ENCODE data around the gene GNG7. TPM values are rescaled to one million over a fixed set of nuclear protein-coding genes. Genes with fewer than 3 reads are reported as not detected.
"Not testable (repeated sequence)": the region's sequence is repeated elsewhere in the genome, so short reads cannot be mapped to it uniquely, and the experiment has no call there.

Gene GNG7
- total RNA-seq, 1 donor from 2014 or later: 5.1 TPM

GRCh38 chr19:2625434-2625833 lies 77.1 kb downstream of the GNG7 start:
- TF ChIP-seq CTCF (IDR thresholded peaks at IDR 0.05): no peak
- H3K4me1 Mint-ChIP-seq (ENCODE audit: unreplicated experiment): peaks cover 49% of the 10 kb centered on the region
- no peaks in the 10 kb centered on the region for H3K27me3 Mint-ChIP-seq (ENCODE audit: unreplicated experiment)
- H3K36me3 Mint-ChIP-seq (ENCODE audit: unreplicated experiment): no peaks in the 10 kb centered on the region
- H3K27ac Mint-ChIP-seq (ENCODE audit: unreplicated experiment): peak overlapping the region; percentile 71
- H3K4me3 Mint-ChIP-seq (ENCODE audit: unreplicated experiment): no peak overlapping the region
- DNase-seq (ENCODE audit: extremely low spot score, unreplicated experiment): no peak
- peaks cover 10% of the 10 kb centered on the region for H3K9me3 Mint-ChIP-seq (ENCODE audit: unreplicated experiment)

- Mint-ChIP-seq H3K4me1 (ENCODE audit: unreplicated experiment) (peaks cover 54% of the 10 kb centered on the region), H3K36me3 (ENCODE audit: unreplicated experiment) (no peaks in the 10 kb centered on the region), H3K9me3 (ENCODE audit: unreplicated experiment) (peaks cover 10% of the 10 kb centered on the region), H3K27ac (ENCODE audit: unreplicated experiment) (peak overlapping the region; percentile 71), H3K27me3 (ENCODE audit: unreplicated experiment) (no peaks in the 10 kb centered on the region), H3K4me3 (ENCODE audit: unreplicated experiment) (no peak overlapping the region)
- no peak for DNase-seq (ENCODE audit: extremely low spot score, unreplicated experiment)
- peak; percentile 20 for TF ChIP-seq CTCF (IDR thresholded peaks at IDR 0.05)
Observed at GRCh38 chr19:2624537-2625091, 77.9 kb downstream of the GNG7 start.

GRCh38 chr19:2623798-2624197 lies 78.7 kb downstream of the GNG7 start:
- Mint-ChIP-seq H3K27me3 (ENCODE audit: unreplicated experiment) (no peaks in the 10 kb centered on the region), H3K9me3 (ENCODE audit: unreplicated experiment) (peaks cover 7% of the 10 kb centered on the region), H3K27ac (ENCODE audit: unreplicated experiment) (no peak overlapping the region), H3K4me1 (ENCODE audit: unreplicated experiment) (peaks cover 62% of the 10 kb centered on the region), H3K36me3 (ENCODE audit: unreplicated experiment) (no peaks in the 10 kb centered on the region), H3K4me3 (ENCODE audit: unreplicated experiment) (no peak overlapping the region)
- TF ChIP-seq CTCF (IDR thresholded peaks at IDR 0.05): no peak
- no peak for DNase-seq (ENCODE audit: extremely low spot score, unreplicated experiment)

- not testable (repeated sequence) for H3K27me3 Mint-ChIP-seq (ENCODE audit: unreplicated experiment); H3K27ac Mint-ChIP-seq (ENCODE audit: unreplicated experiment); DNase-seq (ENCODE audit: extremely low spot score, unreplicated experiment); H3K9me3 Mint-ChIP-seq (ENCODE audit: unreplicated experiment); H3K4me3 Mint-ChIP-seq (ENCODE audit: unreplicated experiment); H3K36me3 Mint-ChIP-seq (ENCODE audit: unreplicated experiment)
- H3K4me1 Mint-ChIP-seq (ENCODE audit: unreplicated experiment): peaks cover 59% of the 10 kb centered on the region
Observed at GRCh38 chr19:2622371-2622961, 80.0 kb downstream of the GNG7 start.

GRCh38 chr19:2619076-2619475 lies 83.4 kb downstream of the GNG7 start:
- peaks cover 36% of the 10 kb centered on the region for H3K4me1 Mint-ChIP-seq (ENCODE audit: unreplicated experiment)
- no peaks in the 10 kb centered on the region for H3K36me3 Mint-ChIP-seq (ENCODE audit: unreplicated experiment)
- no peak overlapping the region for H3K27ac Mint-ChIP-seq (ENCODE audit: unreplicated experiment)
- no peak overlapping the region for H3K4me3 Mint-ChIP-seq (ENCODE audit: unreplicated experiment)
- no peaks in the 10 kb centered on the region for H3K9me3 Mint-ChIP-seq (ENCODE audit: unreplicated experiment)
- TF ChIP-seq CTCF (IDR thresholded peaks at IDR 0.05): no peak
- DNase-seq (ENCODE audit: extremely low spot score, unreplicated experiment): no peak
- H3K27me3 Mint-ChIP-seq (ENCODE audit: unreplicated experiment): no peaks in the 10 kb centered on the region
